IMR-90 (cell line): ENCODE results near the gene WDR45B. TPM values are rescaled to one million over a fixed set of nuclear protein-coding genes. Genes with fewer than 3 reads are reported as not detected.

Source experiments
- ATAC-seq: fragments of 200-7000 bp; cut with Tn5 transposase; 2 replicates; pipeline ENCODE4 v1.9.1; 2020; ENCODE audit warnings: low read depth, mild to moderate bottlenecking, moderate library complexity
- BruUV-seq: library from RNA; stranded (reverse); fragments of 400-500 nt; replicated peaks from 2 replicates; lab custom pipeline; 2021; lab: Mats Ljungman, UMichigan
- CTCF ChIA-PET: fragments of 300-600 bp; formaldehyde crosslinking; extraction: SDS; loops from one replicate; lab custom pipeline; 2021; ENCODE audit warnings: antibody characterized with exemption; lab: Yijun Ruan, JAX
- POLR2A ChIA-PET: fragments of 300-600 bp; sonication (Branson Sonifier 250); formaldehyde crosslinking; loops from one replicate; lab custom pipeline; 2022; ENCODE audit warnings: antibody characterized with exemption; ENCODE audit not compliant: unreplicated experiment; lab: Charles Lee
- DNase-seq: peaks from one replicate; pipeline ENCODE4 v3.0.0; 2013
- H2AFZ ChIP-seq: replicated peaks from 2 replicates; pipeline ENCODE3; 2013; ENCODE audit warnings: low read length, mild to moderate bottlenecking; ENCODE audit not compliant: poor library complexity
- H2AK5ac ChIP-seq: 2 replicates; pipeline ENCODE4 v1.6.1; 2013; ENCODE audit warnings: low read depth, low read length, inconsistent platforms
- H2AK9ac ChIP-seq: replicated peaks from 2 replicates; pipeline ENCODE3; 2013; ENCODE audit warnings: mild to moderate bottlenecking, low read depth, low read length, moderate library complexity; ENCODE audit not compliant: poor library complexity
- H2BK120ac ChIP-seq: 2 replicates; pipeline ENCODE4 v1.6.1; 2013; ENCODE audit warnings: low read depth, low read length, inconsistent platforms
- H2BK15ac ChIP-seq: 3 replicates; pipeline ENCODE4 v1.6.1; 2013; ENCODE audit warnings: low read depth, low read length, inconsistent platforms
- H2BK20ac ChIP-seq: 2 replicates; pipeline ENCODE4 v1.6.1; 2013; ENCODE audit warnings: low read depth, mild to moderate bottlenecking, inconsistent platforms, low read length, moderate library complexity
- H2BK5ac ChIP-seq: 2 replicates; pipeline ENCODE4 v1.6.1; 2013; ENCODE audit warnings: mild to moderate bottlenecking, low read depth, low read length, inconsistent platforms; ENCODE audit not compliant: poor library complexity, severe bottlenecking
- H3K14ac ChIP-seq: replicated peaks from 2 replicates; pipeline ENCODE4 v1.6.1; 2013; ENCODE audit warnings: low read depth, low read length, inconsistent platforms
- H3K18ac ChIP-seq: 2 replicates; pipeline ENCODE4 v1.6.1; 2013; ENCODE audit warnings: low read depth, low read length, control low read depth
- H3K23ac ChIP-seq: 2 replicates; pipeline ENCODE4 v1.6.1; 2013; ENCODE audit warnings: low read depth, low read length, inconsistent platforms
- H3K27ac ChIP-seq: 2 replicates; pipeline ENCODE4 v1.5.1; 2013; ENCODE audit warnings: mild to moderate bottlenecking, control low read depth, low read length; ENCODE audit not compliant: insufficient read depth
- H3K27me3 ChIP-seq: 2 replicates; pipeline ENCODE4 v1.6.1; 2013; ENCODE audit warnings: low read length; ENCODE audit not compliant: control insufficient read depth, insufficient read depth
- H3K36me3 ChIP-seq: 2 replicates; pipeline ENCODE4 v1.6.1; 2013; ENCODE audit warnings: low read length, mixed read lengths; ENCODE audit not compliant: control insufficient read depth, insufficient read depth
- H3K4ac ChIP-seq: 2 replicates; pipeline ENCODE4 v1.6.1; 2013; ENCODE audit warnings: low read depth, low read length, inconsistent platforms
- H3K4me1 ChIP-seq: 2 replicates; pipeline ENCODE4 v1.6.1; 2013; ENCODE audit warnings: low read length, mixed read lengths; ENCODE audit not compliant: control insufficient read depth, insufficient read depth
- H3K4me2 ChIP-seq: 2 replicates; pipeline ENCODE4 v1.6.1; 2013; ENCODE audit warnings: low read depth, mild to moderate bottlenecking, control low read depth, low read length, moderate library complexity
- H3K4me3 ChIP-seq: 2 replicates; pipeline ENCODE4 v1.5.1; 2013; ENCODE audit warnings: low read depth, mild to moderate bottlenecking, control low read depth, low read length, moderate library complexity; ENCODE audit not compliant: insufficient read depth
- H3K56ac ChIP-seq: 2 replicates; pipeline ENCODE4 v1.6.1; 2013; ENCODE audit warnings: low read length, inconsistent platforms; ENCODE audit not compliant: insufficient read depth; ENCODE audit errors: extremely low read depth
- H3K79me1 ChIP-seq, 2 experiments: 2 replicates each; pipeline ENCODE4 v1.6.1; 2013; ENCODE audit warnings: low read length in 2 of 2, inconsistent platforms in 1 of 2, low read depth in 1 of 2
- H3K9ac ChIP-seq: 2 replicates; pipeline ENCODE4 v1.6.1; 2013; ENCODE audit warnings: low read depth, low read length, control low read depth
- H3K9me1 ChIP-seq: 2 replicates; pipeline ENCODE4 v1.6.1; 2013; ENCODE audit warnings: low read length, inconsistent platforms; ENCODE audit not compliant: insufficient read depth
- H3K9me3 ChIP-seq: 2 replicates; pipeline ENCODE4 v1.6.1; 2013; ENCODE audit warnings: low read length; ENCODE audit not compliant: control insufficient read depth, insufficient read depth
- H4K20me1 ChIP-seq: 2 replicates; pipeline ENCODE4 v1.6.1; 2013; ENCODE audit warnings: low read length, inconsistent platforms; ENCODE audit not compliant: insufficient read depth
- H4K5ac ChIP-seq: 2 replicates; pipeline ENCODE4 v1.6.1; 2013; ENCODE audit warnings: mild to moderate bottlenecking, low read depth, low read length, control low read depth
- H4K8ac ChIP-seq, 2 experiments: 2 replicates each; pipeline ENCODE4 v1.6.1; 2013; ENCODE audit warnings: low read depth in 2 of 2, low read length in 2 of 2, control low read depth in 1 of 2, inconsistent platforms in 1 of 2
- H4K91ac ChIP-seq: 2 replicates; pipeline ENCODE4 v1.6.1; 2013; ENCODE audit warnings: low read depth, low read length, inconsistent platforms; ENCODE audit not compliant: insufficient read depth
- CEBPB ChIP-seq: IDR thresholded peaks from 2 replicates; pipeline ENCODE4 v1.6.1; 2012; ENCODE audit warnings: low read depth, low read length, improper control_type of control experiment
- CHD1 ChIP-seq: IDR thresholded peaks from 2 replicates; pipeline ENCODE4 v1.6.1; 2012; ENCODE audit warnings: low read depth, low read length, improper control_type of control experiment
- CTCF ChIP-seq: conservative IDR thresholded peaks from 2 replicates; pipeline ENCODE4 v1.5.1; 2012; ENCODE audit warnings: mild to moderate bottlenecking, low read depth, low read length, improper control_type of control experiment
- ELK1 ChIP-seq: fragments of 150-350 bp; IDR thresholded peaks from 2 replicates; pipeline ENCODE4 v1.6.1; 2016; ENCODE audit warnings: low read depth, mild to moderate bottlenecking, low read length, moderate library complexity, borderline replicate concordance
- FOS ChIP-seq: fragments of 150-350 bp; IDR thresholded peaks from 2 replicates; pipeline ENCODE4 v1.6.1; 2016; ENCODE audit warnings: low read depth, low read length
- MAFK ChIP-seq: IDR thresholded peaks from 2 replicates; pipeline ENCODE4 v1.6.1; 2012; ENCODE audit warnings: low read depth, low read length, improper control_type of control experiment
- MAZ ChIP-seq: IDR thresholded peaks from 2 replicates; pipeline ENCODE4 v1.6.1; 2012; ENCODE audit warnings: low read depth, mild to moderate bottlenecking, low read length, improper control_type of control experiment, moderate library complexity, borderline replicate concordance
- MXI1 ChIP-seq: IDR thresholded peaks from 2 replicates; pipeline ENCODE4 v1.6.1; 2012; ENCODE audit warnings: low read depth, mild to moderate bottlenecking, low read length, moderate library complexity, borderline replicate concordance
- NFE2L2 ChIP-seq: fragments of 150-350 bp; IDR thresholded peaks from 2 replicates; pipeline ENCODE4 v1.6.1; 2016; ENCODE audit warnings: low read depth, mild to moderate bottlenecking, low read length
- POLR2A ChIP-seq: IDR thresholded peaks from 2 replicates; pipeline ENCODE4 v1.6.1; 2012; ENCODE audit warnings: mild to moderate bottlenecking, low read depth, low read length
- RAD21 ChIP-seq: IDR thresholded peaks from 2 replicates; pipeline ENCODE4 v1.6.1; 2012; ENCODE audit warnings: low read length, improper control_type of control experiment
- RCOR1 ChIP-seq: IDR thresholded peaks from 2 replicates; pipeline ENCODE4 v1.6.1; 2012; ENCODE audit warnings: mild to moderate bottlenecking, low read length, improper control_type of control experiment; ENCODE audit not compliant: insufficient replicate concordance
- RFX5 ChIP-seq: IDR thresholded peaks from 2 replicates; pipeline ENCODE4 v1.8.0; 2012; ENCODE audit warnings: low read depth, mild to moderate bottlenecking, low read length, moderate library complexity
- SMC3 ChIP-seq: fragments of 150-350 bp; IDR thresholded peaks from 2 replicates; pipeline ENCODE4 v1.6.1; 2016; ENCODE audit warnings: low read depth, mild to moderate bottlenecking, antibody characterized with exemption, low read length, moderate library complexity
- USF2 ChIP-seq: fragments of 150-350 bp; IDR thresholded peaks from 2 replicates; pipeline ENCODE4 v1.6.1; 2017; ENCODE audit warnings: mild to moderate bottlenecking, antibody characterized with exemption, low read length, low read depth
- WGBS, 2 experiments: methylation state at CpG; one replicate each; pipeline versions ENCODE4 v1.1.5 to v1.1.7; 2013; ENCODE audit warnings: missing lambda C conversion rate in 2 of 2; ENCODE audit not compliant: insufficient read length in 1 of 2; ENCODE audit errors: extremely low coverage in 2 of 2; 5-methylcytosine and 5-hydroxymethylcytosine counted together
- dilution Hi-C: fragments of 300-500 bp; cut with HindIII; formaldehyde crosslinking; loops from one replicate; pipeline ENCODE4 v1.14.3; 2018; ENCODE audit warnings: low sequenced_read_pairs; ENCODE audit not compliant: unreplicated experiment
- in situ Hi-C: fragments of 300-500 bp; cut with MboI; formaldehyde crosslinking; loops from 3 replicates; pipeline ENCODE4 v1.14.3; 2019; ENCODE audit warnings: low sequenced_read_pairs, inconsistent platforms, mixed read lengths
- intact Hi-C: fragments of 100-400 bp; cut with micrococcal nuclease; formaldehyde crosslinking; loops from 2 replicates; pipeline ENCODE4 v1.10.0; 2022
- polyA plus RNA-seq, 3 experiments: library from polyadenylated mRNA; depleted of rRNA; stranded (reverse); fragments of >200 nt; gene quantifications; 2 replicates each; pipeline ENCODE4 v1.2.3, GENCODE V29; 2012; ENCODE audit warnings: low replicate concordance in 1 of 3
- total RNA-seq: library from RNA; depleted of rRNA; stranded (reverse); fragments of >200 nt; gene quantifications from 2 replicates; pipeline ENCODE4 v1.2.3, GENCODE V29; 2012

Gene WDR45B
- total and polyA plus RNA-seq, 2 of the 4 experiments (the other 2 are of a cell fraction) = 98.2 to 110 TPM

- no peak overlapping the region for H2AK5ac ChIP-seq
- no peak overlapping the region for H3K9ac ChIP-seq
- dilution Hi-C loops = no loop called here
- no peak overlapping the region for H4K5ac ChIP-seq
- WGBS, 2 experiments = 90% methylated on average over 10 of the region's 18 CpGs; no CpG with 5 or more reads in 1 of the 2 experiments
- H3K27me3 ChIP-seq = no peaks in the 10 kb centered on the region
- peaks cover 53% of the 10 kb centered on the region for H4K20me1 ChIP-seq
- H4K8ac ChIP-seq = no peak overlapping the region
- no TSS peak for BruUV-seq
- no peak overlapping the region for H3K56ac ChIP-seq
- ChIA-PET POLR2A (no interaction called here), CTCF (no interaction called here)
- peaks cover 7% of the 10 kb centered on the region for H3K4me1 ChIP-seq
- no peak overlapping the region for H2BK120ac ChIP-seq
- ATAC-seq = no peak
- H3K18ac ChIP-seq = no peak overlapping the region
- no peak overlapping the region for H3K4me2 ChIP-seq
- no peak overlapping the region for H2BK15ac ChIP-seq
- no peak overlapping the region for H2BK5ac ChIP-seq
- in situ Hi-C loops = no loop called here
- DNase-seq = no peak
- no peak overlapping the region for H4K91ac ChIP-seq
- no peak overlapping the region for H3K4ac ChIP-seq
- no peak overlapping the region for H3K23ac ChIP-seq
- H3K27ac ChIP-seq = no peak overlapping the region
- peaks cover 13% of the 10 kb centered on the region for H3K9me1 ChIP-seq
- H3K36me3 ChIP-seq = peaks cover 28% of the 10 kb centered on the region
- TF ChIP-seq SMC3 (no peak), MXI1 (no peak), CTCF (no peak), FOS (no peak), MAFK (no peak), RFX5 (no peak), USF2 (no peak), CEBPB (no peak), CHD1 (no peak), RCOR1 (no peak), RAD21 (no peak), ELK1 (no peak), NFE2L2 (no peak), MAZ (no peak), POLR2A (no peak)
- no peaks in the 10 kb centered on the region for H3K9me3 ChIP-seq
- intact Hi-C loops = no loop called here
- H3K79me1 ChIP-seq = peaks cover 31 to 76% of the 10 kb centered on the region in 2 experiments
- no peak overlapping the region for H3K4me3 ChIP-seq
- H2BK20ac ChIP-seq = no peak overlapping the region
- H2AFZ ChIP-seq = no peak overlapping the region
- H2AK9ac ChIP-seq = no peak overlapping the region
- H3K14ac ChIP-seq = no peak overlapping the region
Observed at GRCh38 chr17:82566129-82566960, 81.9 kb downstream of the WDR45B start.
